Ectodermal cell (in vitro differentiated cells): ENCODE results near the gene GALNT11.

Source experiments
- H3K27ac ChIP-seq: 2 replicates; pipeline ENCODE4 v1.7.0; 2013; ENCODE audit warnings: mild to moderate bottlenecking, low read depth, low read length; ENCODE audit not compliant: insufficient read depth, poor library complexity, severe bottlenecking
- H3K27me3 ChIP-seq: 2 replicates; pipeline ENCODE4 v1.7.0; 2013; ENCODE audit warnings: mild to moderate bottlenecking, low read length; ENCODE audit not compliant: insufficient read depth, control insufficient read depth, poor library complexity, severe bottlenecking
- H3K36me3 ChIP-seq: one replicate; pipeline ENCODE4 v1.7.0; 2013; ENCODE audit warnings: low read length; ENCODE audit not compliant: control insufficient read depth, insufficient read depth
- H3K4me1 ChIP-seq: one replicate; pipeline ENCODE4 v1.7.0; 2013; ENCODE audit warnings: low read length; ENCODE audit not compliant: control insufficient read depth, insufficient read depth
- H3K4me3 ChIP-seq: 2 replicates; pipeline ENCODE4 v1.7.0; 2013; ENCODE audit warnings: low read depth, low read length, control low read depth; ENCODE audit not compliant: insufficient read depth
- H3K9me3 ChIP-seq: 2 replicates; pipeline ENCODE4 v1.7.0; 2013; ENCODE audit warnings: mild to moderate bottlenecking, low read length, moderate library complexity; ENCODE audit not compliant: control insufficient read depth
- WGBS, 2 experiments: methylation state at CpG; one replicate each; pipeline ENCODE4 v1.1.7; 2013; ENCODE audit warnings: missing lambda C conversion rate in 2 of 2; 5-methylcytosine and 5-hydroxymethylcytosine counted together

GALNT11 gene

GRCh38 chr7:152107945-152108344, 82.5 kb downstream of the GALNT11 start:
- H3K9me3 ChIP-seq = no peaks in the 10 kb centered on the region
- H3K27me3 ChIP-seq = no peaks in the 10 kb centered on the region
- H3K36me3 ChIP-seq = peaks cover 5% of the 10 kb centered on the region
- H3K4me1 ChIP-seq = no peaks in the 10 kb centered on the region
- no peak overlapping the region for H3K27ac ChIP-seq
- no peak overlapping the region for H3K4me3 ChIP-seq
- WGBS, 2 experiments = 95% methylated on average over 17 of the region's 17 CpGs

GRCh38 chr7:152108359-152108758, 82.9 kb downstream of the GALNT11 start:
- Histone ChIP-seq H3K36me3 (peaks cover 1% of the 10 kb centered on the region), H3K4me1 (no peaks in the 10 kb centered on the region), H3K9me3 (no peaks in the 10 kb centered on the region), H3K27me3 (no peaks in the 10 kb centered on the region), H3K4me3 (no peak overlapping the region), H3K27ac (no peak overlapping the region)
- WGBS, 2 experiments = 93% methylated on average over 5 to 7 of the region's 7 CpGs

- Histone ChIP-seq H3K4me1 (no peaks in the 10 kb centered on the region), H3K4me3 (no peak overlapping the region), H3K27ac (no peak overlapping the region), H3K36me3 (peaks cover 5% of the 10 kb centered on the region), H3K9me3 (no peaks in the 10 kb centered on the region), H3K27me3 (no peaks in the 10 kb centered on the region)
Observed at GRCh38 chr7:152112829-152113228, 87.4 kb downstream of the GALNT11 start.

- H3K9me3 ChIP-seq = no peaks in the 10 kb centered on the region
- no peaks in the 10 kb centered on the region for H3K4me1 ChIP-seq
- H3K27me3 ChIP-seq = no peaks in the 10 kb centered on the region
- H3K4me3 ChIP-seq = no peak overlapping the region
- H3K27ac ChIP-seq = no peak overlapping the region
- peaks cover 18% of the 10 kb centered on the region for H3K36me3 ChIP-seq
- WGBS, 2 experiments = 92 to 95% methylated on average over 7 to 9 of the region's 9 CpGs
Observed at GRCh38 chr7:152115021-152115718, 89.7 kb downstream of the GALNT11 start.

GRCh38 chr7:152117356-152117755, 91.9 kb downstream of the GALNT11 start:
- no peak overlapping the region for H3K27ac ChIP-seq
- H3K36me3 ChIP-seq = peaks cover 36% of the 10 kb centered on the region
- WGBS, 2 experiments = 93 to 95% methylated on average over 8 of the region's 8 CpGs
- H3K9me3 ChIP-seq = no peaks in the 10 kb centered on the region
- H3K27me3 ChIP-seq = no peaks in the 10 kb centered on the region
- no peaks in the 10 kb centered on the region for H3K4me1 ChIP-seq
- no peak overlapping the region for H3K4me3 ChIP-seq

- H3K4me1 ChIP-seq = no peaks in the 10 kb centered on the region
- 94 to 96% methylated on average over 6 of the region's 6 CpGs for WGBS, 2 experiments
- no peak overlapping the region for H3K4me3 ChIP-seq
- H3K36me3 ChIP-seq = peaks cover 46% of the 10 kb centered on the region
- no peaks in the 10 kb centered on the region for H3K27me3 ChIP-seq
- H3K27ac ChIP-seq = no peak overlapping the region
- no peaks in the 10 kb centered on the region for H3K9me3 ChIP-seq
Observed at GRCh38 chr7:152120210-152120609, 94.7 kb downstream of the GALNT11 start.

GRCh38 chr7:152120776-152121175, 95.3 kb downstream of the GALNT11 start:
- Histone ChIP-seq H3K4me1 (no peaks in the 10 kb centered on the region), H3K36me3 (peaks cover 46% of the 10 kb centered on the region), H3K4me3 (no peak overlapping the region), H3K27ac (no peak overlapping the region), H3K27me3 (no peaks in the 10 kb centered on the region), H3K9me3 (no peaks in the 10 kb centered on the region)
- WGBS, 2 experiments = 98% methylated on average over 6 to 7 of the region's 7 CpGs

GRCh38 chr7:152121432-152121831, 96.0 kb downstream of the GALNT11 start:
- H3K36me3 ChIP-seq = peaks cover 46% of the 10 kb centered on the region
- H3K9me3 ChIP-seq = no peaks in the 10 kb centered on the region
- H3K4me3 ChIP-seq = no peak overlapping the region
- no peaks in the 10 kb centered on the region for H3K4me1 ChIP-seq
- WGBS, 2 experiments = 93 to 95% methylated on average over 9 of the region's 9 CpGs
- H3K27ac ChIP-seq = no peak overlapping the region
- H3K27me3 ChIP-seq = no peaks in the 10 kb centered on the region

GRCh38 chr7:152122540-152122939, 97.1 kb downstream of the GALNT11 start:
- no peaks in the 10 kb centered on the region for H3K4me1 ChIP-seq
- peaks cover 41% of the 10 kb centered on the region for H3K36me3 ChIP-seq
- H3K27me3 ChIP-seq = no peaks in the 10 kb centered on the region
- WGBS, 2 experiments = 94% methylated on average over 1 of the region's 1 CpG; no CpG with 5 or more reads in 1 of the 2 experiments
- no peak overlapping the region for H3K27ac ChIP-seq
- H3K9me3 ChIP-seq = no peaks in the 10 kb centered on the region
- H3K4me3 ChIP-seq = no peak overlapping the region

- no peaks in the 10 kb centered on the region for H3K9me3 ChIP-seq
- H3K4me1 ChIP-seq = no peaks in the 10 kb centered on the region
- no peaks in the 10 kb centered on the region for H3K27me3 ChIP-seq
- H3K27ac ChIP-seq = no peak overlapping the region
- 83% methylated on average over 7 of the region's 7 CpGs for WGBS, 2 experiments
- H3K4me3 ChIP-seq = no peak overlapping the region
- peaks cover 30% of the 10 kb centered on the region for H3K36me3 ChIP-seq
Observed at GRCh38 chr7:152126741-152127140, 101.3 kb downstream of the GALNT11 start.

GRCh38 chr7:152127229-152127628, 101.8 kb downstream of the GALNT11 start:
- no peaks in the 10 kb centered on the region for H3K4me1 ChIP-seq
- no peaks in the 10 kb centered on the region for H3K9me3 ChIP-seq
- H3K4me3 ChIP-seq = no peak overlapping the region
- H3K27me3 ChIP-seq = no peaks in the 10 kb centered on the region
- H3K27ac ChIP-seq = no peak overlapping the region
- WGBS, 2 experiments = 94% methylated on average over 19 of the region's 19 CpGs
- H3K36me3 ChIP-seq = peaks cover 28% of the 10 kb centered on the region
